H1 (cell line): ENCODE data around the gene HOXD11. TPM values are rescaled to one million over a fixed set of nuclear protein-coding genes. Genes with fewer than 3 reads are reported as not detected.
A peak's percentile ranks its signal among the peaks of the same experiment; 100 is the strongest.

Experiments
- CTCF ChIA-PET: fragments of 300-600 bp; sonication (Branson Sonifier 250); formaldehyde crosslinking; loops from one replicate; lab custom pipeline; 2021; ENCODE audit not compliant: partially characterized antibody; lab: Charles Lee
- POLR2A ChIA-PET: fragments of 300-600 bp; sonication (Branson Sonifier 250); formaldehyde crosslinking; loops from one replicate; lab custom pipeline; 2021; ENCODE audit warnings: inconsistent platforms; ENCODE audit not compliant: partially characterized antibody; lab: Charles Lee
- DNase-seq, 2 experiments: peaks; one replicate each; pipeline versions ENCODE4 v3.0.0 to v3.0.0-alpha.2; 2010 to 2022; ENCODE audit warnings: low spot score in 2 of 2, low read depth in 1 of 2, mixed read lengths in 1 of 2
- FAIRE-seq: peaks from 2 replicates; lab custom pipeline; 2011; peaks lifted over from hg19 to GRCh38; lab: Jason Lieb, UNC
- H2AFZ ChIP-seq: 2 replicates; pipeline ENCODE4 v1.8.1; 2012; ENCODE audit warnings: low read length, inconsistent platforms
- H2AK5ac ChIP-seq: 2 replicates; pipeline ENCODE4 v1.6.1; 2013; ENCODE audit warnings: low read depth, low read length
- H2BK120ac ChIP-seq: replicated peaks from 2 replicates; pipeline ENCODE3; 2013; ENCODE audit warnings: low read depth, low read length, inconsistent platforms
- H2BK12ac ChIP-seq: 2 replicates; pipeline ENCODE4 v1.6.1; 2013; ENCODE audit warnings: low read depth, low read length
- H2BK15ac ChIP-seq: 2 replicates; pipeline ENCODE4 v1.6.1; 2013; ENCODE audit warnings: low read length
- H2BK20ac ChIP-seq: 2 replicates; pipeline ENCODE4 v1.6.1; 2013; ENCODE audit warnings: low read length
- H2BK5ac ChIP-seq: 2 replicates; pipeline ENCODE4 v1.6.1; 2013; ENCODE audit warnings: low read depth, low read length
- H3K14ac ChIP-seq: 2 replicates; pipeline ENCODE4 v1.6.1; 2013; ENCODE audit warnings: inconsistent platforms; ENCODE audit not compliant: insufficient read length
- H3K18ac ChIP-seq: 2 replicates; pipeline ENCODE4 v1.6.1; 2013; ENCODE audit warnings: low read length; ENCODE audit errors: extremely low read depth
- H3K23ac ChIP-seq: 2 replicates; pipeline ENCODE4 v1.6.1; 2013; ENCODE audit warnings: inconsistent platforms; ENCODE audit not compliant: insufficient read length
- H3K23me2 ChIP-seq: 2 replicates; pipeline ENCODE4 v1.6.1; 2013; ENCODE audit warnings: low read depth, low read length
- H3K27ac ChIP-seq: 2 replicates; pipeline ENCODE4 v1.6.1; 2011; ENCODE audit warnings: low read depth, low read length, inconsistent platforms
- H3K27me3 ChIP-seq, 4 experiments: replicated peaks in 1 of 4; 1 replicate in 1 of 4; 2 replicates in 3 of 4; pipeline versions ENCODE4 v1.6.1 to v1.8.1; 2011 to 2013; ENCODE audit warnings: low read length in 3 of 4, mild to moderate bottlenecking in 3 of 4, inconsistent platforms in 2 of 4, mixed read lengths in 2 of 4, moderate library complexity in 1 of 4; ENCODE audit not compliant: control insufficient read depth in 3 of 4, insufficient read depth in 3 of 4; ENCODE audit errors: extremely low read depth in 1 of 4
- H3K36me3 ChIP-seq, 4 experiments: 2 replicates each; pipeline versions ENCODE4 v1.6.1 to v1.8.1; 2011 to 2013; ENCODE audit warnings: mild to moderate bottlenecking in 4 of 4, low read length in 3 of 4, moderate library complexity in 2 of 4, control low read depth in 1 of 4, inconsistent platforms in 1 of 4; ENCODE audit not compliant: insufficient read depth in 4 of 4, control insufficient read depth in 2 of 4
- H3K4ac ChIP-seq: replicated peaks from 2 replicates; pipeline ENCODE3; 2013; ENCODE audit warnings: low read length, low read depth, mixed read lengths, inconsistent platforms; ENCODE audit not compliant: insufficient read length
- H3K4me1 ChIP-seq, 4 experiments: replicated peaks in 1 of 4; 1 replicate in 1 of 4; 2 replicates in 3 of 4; pipeline versions ENCODE4 v1.6.1 to v1.8.1; 2011 to 2013; ENCODE audit warnings: low read length in 3 of 4, inconsistent platforms in 2 of 4, mixed read lengths in 1 of 4; ENCODE audit not compliant: insufficient read depth in 4 of 4, control insufficient read depth in 3 of 4
- H3K4me2 ChIP-seq, 2 experiments: 2 replicates each; pipeline versions ENCODE4 v1.6.1 to v1.8.1; 2011 to 2013; ENCODE audit warnings: low read depth in 2 of 2, low read length in 2 of 2, control low read depth in 1 of 2, inconsistent platforms in 1 of 2, mild to moderate bottlenecking in 1 of 2; ENCODE audit not compliant: insufficient read depth in 1 of 2
- H3K4me3 ChIP-seq, 4 experiments: fragments of 200-600, 300-600 bp in 1 of 4; sonication (generic), shearing (Covaris generic), sonication (Bioruptor Twin) in 1 of 4; 2 replicates each; pipeline versions ENCODE4 v1.5.1 to v1.8.1; 2011 to 2016; ENCODE audit warnings: low read length in 4 of 4, low read depth in 3 of 4, control low read depth in 2 of 4, inconsistent platforms in 2 of 4, mild to moderate bottlenecking in 2 of 4, mixed read lengths in 1 of 4, moderate library complexity in 1 of 4; ENCODE audit not compliant: insufficient read depth in 2 of 4; ENCODE audit errors: extremely low read depth in 1 of 4
- H3K56ac ChIP-seq: replicated peaks from 2 replicates; pipeline ENCODE3; 2013; ENCODE audit warnings: low read depth, mild to moderate bottlenecking, mixed read lengths, low read length, inconsistent platforms; ENCODE audit not compliant: insufficient read length
- H3K79me1 ChIP-seq: 2 replicates; pipeline ENCODE4 v1.6.1; 2013; ENCODE audit warnings: low read depth, low read length, control low read depth
- H3K79me2 ChIP-seq, 2 experiments: 2 replicates each; pipeline versions ENCODE4 v1.6.1 to v1.8.1; 2012 to 2013; ENCODE audit warnings: low read length in 2 of 2, mild to moderate bottlenecking in 2 of 2, inconsistent platforms in 1 of 2; ENCODE audit not compliant: insufficient read depth in 2 of 2, control insufficient read depth in 1 of 2
- H3K9ac ChIP-seq, 4 experiments: replicated peaks in 1 of 4; 1 replicate in 1 of 4; 2 replicates in 3 of 4; pipeline versions ENCODE4 v1.6.1 to v1.8.1; 2011 to 2013; ENCODE audit warnings: low read depth in 3 of 4, low read length in 3 of 4, control low read depth in 2 of 4, mild to moderate bottlenecking in 2 of 4, moderate library complexity in 2 of 4, inconsistent platforms in 1 of 4; ENCODE audit errors: extremely low read depth in 1 of 4
- H3K9me3 ChIP-seq, 2 experiments: 2 replicates each; pipeline versions ENCODE4 v1.6.1 to v1.8.1; 2012 to 2013; ENCODE audit warnings: mild to moderate bottlenecking in 2 of 2, moderate library complexity in 2 of 2, control low read depth in 1 of 2, inconsistent platforms in 1 of 2, low read depth in 1 of 2, low read length in 1 of 2, mixed read lengths in 1 of 2; ENCODE audit not compliant: insufficient read depth in 2 of 2
- H4K20me1 ChIP-seq, 2 experiments: replicated peaks in 1 of 2; 2 replicates each; pipeline versions ENCODE3 to v1.8.1; 2011 to 2013; ENCODE audit warnings: inconsistent platforms in 2 of 2, low read length in 2 of 2, mild to moderate bottlenecking in 1 of 2; ENCODE audit not compliant: insufficient read depth in 2 of 2, control insufficient read depth in 1 of 2
- H4K5ac ChIP-seq: 2 replicates; pipeline ENCODE4 v1.6.1; 2013; ENCODE audit warnings: low read length, low read depth, mixed read lengths, inconsistent platforms; ENCODE audit not compliant: insufficient read length
- H4K8ac ChIP-seq: 2 replicates; pipeline ENCODE4 v1.8.0; 2013; ENCODE audit warnings: mild to moderate bottlenecking, moderate library complexity, low read length, inconsistent platforms; ENCODE audit not compliant: insufficient read depth; ENCODE audit errors: extremely low read depth
- H4K91ac ChIP-seq: replicated peaks from 2 replicates; pipeline ENCODE3; 2013; ENCODE audit warnings: low read length, mixed read lengths, inconsistent platforms; ENCODE audit not compliant: insufficient read length
- CBX8 ChIP-seq: fragments of 300-800, 300-1000 bp; sonication (generic); IDR thresholded peaks from 2 replicates; pipeline ENCODE4 v1.7.1; 2016; ENCODE audit warnings: low read depth, low read length, borderline replicate concordance
- YY1 ChIP-seq: IDR thresholded peaks from 2 replicates; pipeline ENCODE4 v1.6.1; 2011; ENCODE audit warnings: low read depth, mild to moderate bottlenecking, low read length
- WGBS, 2 experiments: shearing (Covaris generic) in 1 of 2; methylation state at CpG; one replicate each; pipeline versions ENCODE4 v1.1.6 to v1.1.7; 2013 to 2015; ENCODE audit warnings: low lambda C conversion rate in 2 of 2, mixed read lengths in 2 of 2, inconsistent platforms in 1 of 2, low coverage in 1 of 2, missing lambda C conversion rate in 1 of 2; ENCODE audit not compliant: insufficient replicate concordance in 2 of 2, insufficient coverage in 1 of 2, insufficient read length in 1 of 2; ENCODE audit errors: extremely low coverage in 1 of 2, missing lambda C conversion rate in 1 of 2; 5-methylcytosine and 5-hydroxymethylcytosine counted together
- polyA plus RNA-seq, 7 experiments: library from polyadenylated mRNA; depleted of rRNA in 3 of 7; stranded (reverse) in 5 of 7; unstranded in 2 of 7; fragments of >200 nt in 5 of 7; fragments of 200-250 nt in 2 of 7; gene quantifications; 1 replicate in 5 of 7; 2 replicates in 1 of 7; 4 replicates in 1 of 7; pipeline versions ENCODE4 v1.2.1 to v1.2.3, GENCODE V29; 2011 to 2013; ENCODE audit warnings: missing spikeins in 2 of 7, mixed read lengths in 2 of 7
- total RNA-seq: library from RNA; stranded (reverse); fragmentation: NEBNext Ultra II Directional; extraction: Animal tissue kit (Norgen Biotek cat#: 25700); gene quantifications from 2 replicates; pipeline ENCODE4 v1.2.1, GENCODE V29; 2021

HOXD11 gene
- total and polyA plus RNA-seq, 2 of the 8 experiments (the other 6 are each of a cell fraction or from before 2014, with no cell fraction given), result not detected

GRCh38 chr2:176076063-176076462 lies 31.0 kb upstream of the HOXD11 start:
- no peak overlapping the region for H3K4me3 ChIP-seq
- H3K9me3 ChIP-seq, result no peaks in the 10 kb centered on the region; a peak in 1 of 4 replicates
- peaks cover 3 to 19% (median 8%) of the 10 kb centered on the region in 4 experiments; a peak in 6 of 7 replicates for H3K4me1 ChIP-seq
- H3K23ac ChIP-seq, result no peak overlapping the region
- POLR2A ChIA-PET, result no interaction called here
- peaks cover 85 to 98% (median 92%) of the 10 kb centered on the region in 4 experiments for H3K27me3 ChIP-seq
- no peak overlapping the region for H4K5ac ChIP-seq
- no peak overlapping the region for H4K91ac ChIP-seq
- CTCF ChIA-PET, result no interaction called here
- no peak overlapping the region for H2BK5ac ChIP-seq
- no peak overlapping the region for H3K18ac ChIP-seq
- H3K79me2 ChIP-seq, result no peaks in the 10 kb centered on the region
- H3K4me2 ChIP-seq, result peak overlapping the region in 1 of 2 experiments; percentile 52; a peak in 1 of 4 replicates
- no peak for TF ChIP-seq YY1
- TF ChIP-seq CBX8, result 0 out of 2 replicates have a peak, but pooled peaks have one; percentile 4
- no peak overlapping the region for H3K56ac ChIP-seq
- no peak overlapping the region for H3K9ac ChIP-seq
- H3K14ac ChIP-seq, result no peak overlapping the region
- H2BK120ac ChIP-seq, result no peak overlapping the region
- H2AK5ac ChIP-seq, result no peak overlapping the region
- H2BK20ac ChIP-seq, result no peak overlapping the region
- H3K4ac ChIP-seq, result no peak overlapping the region
- DNase-seq (no peak), FAIRE-seq (no peak)
- no peaks in the 10 kb centered on the region for H3K79me1 ChIP-seq
- no peak overlapping the region for H3K27ac ChIP-seq
- H2AFZ ChIP-seq, result no peak overlapping the region
- peaks cover 6% of the 10 kb centered on the region; the same call in 1 of the 2 replicates for H3K23me2 ChIP-seq
- WGBS, 2 experiments, result 46% methylated on average over 7 of the region's 7 CpGs; no CpG with 5 or more reads in 1 of the 2 experiments
- H4K8ac ChIP-seq, result no peak overlapping the region
- H2BK12ac ChIP-seq, result no peak overlapping the region
- peaks cover 0 to 6% (median 0%) of the 10 kb centered on the region in 4 experiments; a peak in 1 of 8 replicates for H3K36me3 ChIP-seq
- peaks cover 6 to 12% of the 10 kb centered on the region in 2 experiments for H4K20me1 ChIP-seq
- H2BK15ac ChIP-seq, result no peak overlapping the region
